ENCODE data around the gene TYW1.
"Not testable (repeated sequence)": the region's sequence is repeated elsewhere in the genome, so short reads cannot be mapped to it uniquely, and the experiment has no call there.

The TYW1 gene

DNA sequence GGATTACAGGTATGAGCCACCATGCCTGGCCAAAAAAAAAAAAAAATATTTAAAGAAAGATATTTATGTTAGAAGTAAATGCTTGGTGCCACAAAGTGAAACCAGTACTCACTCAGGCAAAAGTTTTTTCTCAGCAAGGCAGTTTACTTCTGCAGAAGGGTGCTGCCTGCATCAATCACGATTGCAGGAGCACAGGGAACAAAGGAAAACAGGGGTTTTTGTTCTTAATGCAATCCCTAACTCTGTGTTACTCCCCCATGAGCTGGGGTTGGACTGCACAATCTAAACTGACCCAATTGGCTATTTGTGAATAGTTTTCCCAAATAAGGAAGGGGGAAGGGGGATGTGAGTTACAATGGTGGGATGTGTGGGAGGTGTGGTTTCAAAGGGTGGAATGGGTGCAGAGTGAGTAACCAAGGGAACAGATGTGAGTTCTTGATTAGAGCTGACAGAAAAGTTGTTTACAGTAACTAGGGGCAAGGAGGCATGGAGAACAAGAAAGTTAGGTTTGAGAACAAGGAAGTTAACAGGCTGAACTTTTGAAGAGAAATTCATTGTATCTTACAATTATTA is 255.4 kb downstream of the TYW1 start:
- peaks cover 12% of the 10 kb centered on the region for H3K36me3 Mint-ChIP-seq
- no peaks in the 10 kb centered on the region for H3K4me1 Mint-ChIP-seq (ENCODE audit: low read depth)
- no peaks in the 10 kb centered on the region for H3K27me3 Mint-ChIP-seq
- no peak overlapping the region for H3K4me3 Mint-ChIP-seq
- peaks cover 4% of the 10 kb centered on the region for H3K9me3 Mint-ChIP-seq (ENCODE audit: low read depth)
- no peak overlapping the region for H3K27ac Mint-ChIP-seq

DNA sequence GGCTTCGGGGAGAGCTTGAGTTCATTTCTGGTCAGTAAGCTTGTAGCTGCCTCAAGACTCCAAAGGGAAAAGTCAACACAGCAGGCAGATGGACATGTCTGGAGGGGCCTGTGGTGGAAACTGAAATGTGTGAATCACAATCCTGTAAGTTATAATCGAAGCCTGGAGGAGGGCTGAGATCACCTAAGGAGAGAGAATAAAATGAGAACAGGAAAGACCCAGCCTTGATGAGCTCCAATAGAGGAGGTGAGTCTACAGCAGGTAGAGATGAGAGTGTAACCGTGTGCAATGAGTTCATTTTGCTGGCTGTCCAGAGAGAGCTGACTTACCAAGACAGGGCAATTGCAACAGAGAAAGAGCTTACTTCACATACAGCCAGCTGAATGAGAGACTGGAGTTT is 258.4 kb downstream of the TYW1 start:
- not testable (repeated sequence) for H3K27me3 Mint-ChIP-seq; H3K4me1 Mint-ChIP-seq (ENCODE audit: low read depth); H3K4me3 Mint-ChIP-seq; H3K9me3 Mint-ChIP-seq (ENCODE audit: low read depth); H3K36me3 Mint-ChIP-seq; H3K27ac Mint-ChIP-seq

DNA sequence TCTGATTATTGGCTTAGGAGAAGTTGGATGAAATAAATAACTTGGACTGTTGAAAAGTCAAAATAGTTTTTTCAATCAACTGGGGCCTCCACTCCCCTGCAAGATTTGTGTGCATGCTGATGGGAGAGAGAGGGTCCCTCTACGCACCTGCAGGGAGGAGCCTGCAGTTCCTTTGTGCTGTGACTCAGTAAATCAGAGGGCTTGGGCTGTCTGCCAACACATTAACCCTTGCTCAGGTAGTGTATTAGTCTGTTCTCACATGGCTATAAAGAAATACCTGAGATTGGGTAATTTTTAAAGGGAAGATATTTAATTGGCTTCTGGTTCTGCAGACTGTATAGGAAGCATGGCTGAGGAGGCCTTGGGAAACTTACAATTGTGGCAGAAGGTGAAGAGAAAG is 261.1 kb downstream of the TYW1 start:
- H3K4me3 Mint-ChIP-seq; H3K27me3 Mint-ChIP-seq; H3K4me1 Mint-ChIP-seq (ENCODE audit: low read depth); H3K36me3 Mint-ChIP-seq; H3K27ac Mint-ChIP-seq; H3K9me3 Mint-ChIP-seq (ENCODE audit: low read depth): not testable (repeated sequence)

DNA sequence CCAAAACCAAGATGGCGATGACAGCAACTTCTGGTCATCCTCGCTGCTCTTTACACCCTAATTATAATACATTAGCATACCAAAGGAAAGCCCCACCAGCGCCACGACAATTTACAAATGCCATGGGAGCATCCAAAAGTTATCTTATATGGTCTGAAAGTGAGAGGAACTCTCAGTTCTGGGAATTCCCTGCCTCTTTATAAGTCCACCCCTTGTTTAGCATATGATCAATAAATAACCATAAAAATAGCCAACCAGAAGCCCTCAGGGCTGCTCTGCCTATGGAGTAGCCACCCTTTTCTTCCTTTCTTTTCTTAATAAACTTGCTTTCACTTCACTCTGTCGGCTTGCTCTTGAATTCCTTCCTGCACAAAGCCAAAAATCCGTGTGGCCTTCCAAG is 262.7 kb downstream of the TYW1 start:
- not testable (repeated sequence) for H3K27ac Mint-ChIP-seq; H3K27me3 Mint-ChIP-seq; H3K4me1 Mint-ChIP-seq (ENCODE audit: low read depth); H3K36me3 Mint-ChIP-seq; H3K4me3 Mint-ChIP-seq; H3K9me3 Mint-ChIP-seq (ENCODE audit: low read depth)

DNA sequence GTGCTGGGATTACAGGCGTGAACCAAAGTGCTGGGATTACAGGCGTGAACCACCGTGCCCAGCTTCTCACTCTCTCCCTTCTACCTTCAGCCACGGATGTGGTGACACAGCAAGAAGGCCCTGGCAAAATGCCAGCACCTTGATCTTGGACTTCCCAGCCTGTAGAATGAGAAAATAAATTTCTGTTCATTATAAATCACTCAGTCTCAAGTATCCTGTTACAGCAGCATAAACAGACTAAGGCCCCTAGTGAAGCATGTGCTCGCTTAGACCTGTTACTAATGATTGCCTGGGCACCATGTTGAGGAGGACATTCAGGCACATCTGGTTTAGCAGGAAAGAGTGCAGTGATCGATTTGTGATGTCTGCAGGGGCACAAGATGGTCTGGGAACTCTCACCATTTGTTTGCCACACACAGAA is 263.5 kb downstream of the TYW1 start:
- H3K4me1 Mint-ChIP-seq (ENCODE audit: low read depth); H3K9me3 Mint-ChIP-seq (ENCODE audit: low read depth); H3K27ac Mint-ChIP-seq; H3K4me3 Mint-ChIP-seq; H3K27me3 Mint-ChIP-seq; H3K36me3 Mint-ChIP-seq: not testable (repeated sequence)

DNA sequence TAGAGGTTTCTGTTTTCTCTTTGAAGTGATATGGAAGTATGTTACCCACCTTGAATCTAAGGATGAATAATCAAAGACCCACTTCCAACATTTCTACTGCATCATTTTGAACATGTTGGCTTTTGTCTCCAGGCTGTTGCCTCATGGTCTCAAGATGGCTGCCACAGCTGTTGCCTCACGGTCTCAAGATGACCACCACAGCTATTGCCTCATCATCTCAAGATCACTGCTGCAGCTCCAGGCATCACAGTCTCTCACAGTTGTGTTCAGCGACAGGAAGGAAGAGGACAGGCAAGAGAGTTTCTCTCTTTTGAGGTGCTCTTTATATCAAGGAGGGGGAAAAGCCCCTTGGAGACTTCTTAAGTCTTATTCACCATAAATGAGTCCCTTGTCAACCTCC is 267.4 kb downstream of the TYW1 start:
- H3K4me3 Mint-ChIP-seq; H3K27me3 Mint-ChIP-seq; H3K27ac Mint-ChIP-seq; H3K36me3 Mint-ChIP-seq; H3K4me1 Mint-ChIP-seq (ENCODE audit: low read depth); H3K9me3 Mint-ChIP-seq (ENCODE audit: low read depth): not testable (repeated sequence)

DNA sequence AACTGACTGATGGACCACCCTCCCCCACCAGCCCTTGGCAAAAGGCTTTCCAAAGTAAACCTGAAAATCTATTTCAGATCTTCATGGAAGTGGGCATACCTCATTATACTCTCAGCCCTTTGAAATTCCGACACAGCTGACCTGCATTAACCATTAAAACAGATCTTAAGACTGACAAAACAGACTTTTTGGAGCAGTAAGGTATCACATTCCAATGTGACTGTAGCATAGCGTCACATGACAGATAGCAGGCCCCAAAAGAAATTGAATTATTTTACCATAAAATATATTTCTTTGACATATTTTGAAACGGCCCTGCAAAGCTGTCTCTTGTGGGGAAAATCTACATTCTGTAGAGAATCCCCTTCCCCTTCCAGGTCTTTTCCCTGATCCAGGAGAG is 269.4 kb downstream of the TYW1 start:
- H3K27ac Mint-ChIP-seq; H3K4me3 Mint-ChIP-seq; H3K4me1 Mint-ChIP-seq (ENCODE audit: low read depth); H3K9me3 Mint-ChIP-seq (ENCODE audit: low read depth); H3K36me3 Mint-ChIP-seq; H3K27me3 Mint-ChIP-seq: not testable (repeated sequence)

DNA sequence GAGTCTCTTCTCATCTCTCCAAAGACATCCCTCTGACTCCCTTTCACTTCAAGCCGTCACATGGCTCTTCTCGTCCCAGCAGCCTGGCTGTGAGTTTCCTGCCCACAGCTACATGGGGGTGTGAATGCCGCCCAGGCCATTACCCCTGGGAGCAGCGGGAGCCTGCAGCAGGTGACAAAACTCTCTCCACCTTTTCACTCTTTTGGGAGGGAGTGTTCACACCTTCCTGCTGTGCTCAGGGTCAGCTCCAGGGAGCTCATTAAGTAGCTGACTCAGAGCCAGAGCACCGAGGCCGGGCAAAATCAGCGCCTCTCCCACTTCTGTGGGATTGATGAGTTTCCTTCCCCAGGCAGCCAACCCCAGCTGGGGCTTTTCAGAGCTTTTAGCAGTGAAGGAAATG is 271.3 kb downstream of the TYW1 start:
- Mint-ChIP-seq H3K36me3 (peaks cover 8% of the 10 kb centered on the region), H3K4me3 (no peak overlapping the region), H3K27me3 (no peaks in the 10 kb centered on the region), H3K9me3 (ENCODE audit: low read depth) (no peaks in the 10 kb centered on the region), H3K4me1 (ENCODE audit: low read depth) (no peaks in the 10 kb centered on the region), H3K27ac (no peak overlapping the region)

DNA sequence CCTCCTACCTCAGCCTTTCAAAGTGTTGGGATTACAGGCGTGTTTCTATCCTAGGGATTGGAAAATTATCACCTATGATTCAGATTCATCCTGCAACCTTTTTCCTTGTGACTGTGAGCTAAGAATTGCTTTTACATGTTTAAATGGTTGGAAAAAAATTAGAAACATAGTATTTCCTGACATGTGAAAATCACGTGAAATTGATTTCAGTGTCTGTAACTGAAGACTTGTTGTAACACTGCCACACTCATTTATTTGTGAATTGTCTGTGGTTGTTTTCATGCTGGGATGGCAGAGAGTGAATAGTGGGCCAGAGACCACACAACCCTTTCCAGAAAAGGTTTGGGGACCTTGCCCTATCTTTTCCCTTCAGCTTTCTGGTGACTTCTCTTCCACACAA is 273.3 kb downstream of the TYW1 start:
- H3K4me1 Mint-ChIP-seq (ENCODE audit: low read depth); H3K9me3 Mint-ChIP-seq (ENCODE audit: low read depth); H3K36me3 Mint-ChIP-seq; H3K27me3 Mint-ChIP-seq; H3K27ac Mint-ChIP-seq; H3K4me3 Mint-ChIP-seq: not testable (repeated sequence)

Measured in activated naive CD8-positive, alpha-beta T cell (primary cell).